Neutrophil (primary cell): ENCODE data around the gene CDKAL1.

Source experiments
- H3K27ac ChIP-seq: fragments of 200-600 bp; sonication (generic); 2 replicates; pipeline ENCODE4 v1.5.1; 2016; ENCODE audit warnings: mild to moderate bottlenecking, moderate library complexity
- H3K27me3 ChIP-seq: fragments of 200-600 bp; sonication (generic); 2 replicates; pipeline ENCODE4 v1.6.0; 2016; ENCODE audit warnings: mild to moderate bottlenecking
- H3K36me3 ChIP-seq: fragments of 200-600 bp; sonication (generic); 2 replicates; pipeline ENCODE4 v1.5.1; 2017
- H3K4me1 ChIP-seq, 2 experiments: fragments of 200-600 bp in 1 of 2; sonication (generic) in 1 of 2; 1 replicate in 1 of 2; 2 replicates in 1 of 2; pipeline versions ENCODE4 v1.5.1 to v1.6.1; 2013 to 2016; ENCODE audit warnings: low read depth in 1 of 2, low read length in 1 of 2, mild to moderate bottlenecking in 1 of 2, moderate library complexity in 1 of 2; ENCODE audit not compliant: control insufficient read depth in 1 of 2, insufficient read depth in 1 of 2
- H3K4me3 ChIP-seq, 2 experiments: fragments of 200-600 bp in 1 of 2; sonication (generic) in 1 of 2; 1 replicate in 1 of 2; 2 replicates in 1 of 2; pipeline ENCODE4 v1.5.1; 2013 to 2016; ENCODE audit warnings: low read depth in 1 of 2, low read length in 1 of 2, mild to moderate bottlenecking in 1 of 2, moderate library complexity in 1 of 2
- H3K9me3 ChIP-seq: fragments of 200-600 bp; sonication (generic); 2 replicates; pipeline ENCODE4 v1.5.1; 2016
- CTCF ChIP-seq: fragments of 200-600 bp; sonication (generic); IDR thresholded peaks from 2 replicates; pipeline ENCODE4 v1.5.1; 2016; ENCODE audit warnings: antibody characterized with exemption

Gene CDKAL1

GRCh38 chr6:20574355-20574754, 40.1 kb downstream of the CDKAL1 start:
- TF ChIP-seq CTCF: no peak
- Histone ChIP-seq H3K9me3 (no peaks in the 10 kb centered on the region), H3K27me3 (no peaks in the 10 kb centered on the region), H3K4me1 (peaks cover 7 to 8% of the 10 kb centered on the region in 2 experiments), H3K36me3 (peaks cover 7% of the 10 kb centered on the region), H3K4me3 (no peak overlapping the region), H3K27ac (no peak overlapping the region)

GRCh38 chr6:20575125-20575524, 40.9 kb downstream of the CDKAL1 start:
- H3K27me3 ChIP-seq: no peaks in the 10 kb centered on the region
- peaks cover 7% of the 10 kb centered on the region for H3K36me3 ChIP-seq
- no peak overlapping the region for H3K4me3 ChIP-seq
- no peak for TF ChIP-seq CTCF
- no peak overlapping the region for H3K27ac ChIP-seq
- H3K4me1 ChIP-seq: peaks cover 7 to 8% of the 10 kb centered on the region in 2 experiments
- no peaks in the 10 kb centered on the region for H3K9me3 ChIP-seq

GRCh38 chr6:20575704-20576451, 41.6 kb downstream of the CDKAL1 start:
- H3K4me1 ChIP-seq: peaks cover 7 to 8% of the 10 kb centered on the region in 2 experiments
- no peaks in the 10 kb centered on the region for H3K27me3 ChIP-seq
- TF ChIP-seq CTCF: no peak
- peaks cover 7% of the 10 kb centered on the region for H3K36me3 ChIP-seq
- H3K4me3 ChIP-seq: no peak overlapping the region
- H3K9me3 ChIP-seq: no peaks in the 10 kb centered on the region
- H3K27ac ChIP-seq: no peak overlapping the region

- Histone ChIP-seq H3K9me3 (no peaks in the 10 kb centered on the region), H3K36me3 (peaks cover 7% of the 10 kb centered on the region), H3K27me3 (no peaks in the 10 kb centered on the region), H3K27ac (no peak overlapping the region), H3K4me3 (no peak overlapping the region), H3K4me1 (peaks cover 7 to 8% of the 10 kb centered on the region in 2 experiments)
- no peak for TF ChIP-seq CTCF
Measured at GRCh38 chr6:20577173-20577688, 43.0 kb downstream of the CDKAL1 start.

- Histone ChIP-seq H3K27me3 (no peaks in the 10 kb centered on the region), H3K4me1 (no peaks in the 10 kb centered on the region), H3K9me3 (no peaks in the 10 kb centered on the region), H3K4me3 (no peak overlapping the region), H3K36me3 (peaks cover 7% of the 10 kb centered on the region), H3K27ac (no peak overlapping the region)
- no peak for TF ChIP-seq CTCF
Measured at GRCh38 chr6:20581070-20581469, 46.8 kb downstream of the CDKAL1 start.
